ENCODE data around the gene HIVEP1.

- TF ChIP-seq CTCF (IDR thresholded peaks at IDR 0.05) (no peak), POLR2A (IDR thresholded peaks at IDR 0.05) (no peak)
Measured at GRCh38 chr6:12147557-12148316, 135.6 kb downstream of the HIVEP1 start.

Data from body of pancreas (tissue), 4 donors.